GM12875 (cell line): ENCODE results near the gene SIRPG.

Source experiments
- H3K4me3 ChIP-seq: one replicate; pipeline ENCODE4 v1.5.1; 2011; ENCODE audit warnings: low read depth, low read length, control low read depth
- TF ChIP-seq, protein P1 (sequence below): IDR thresholded peaks from 2 replicates; pipeline ENCODE4 v1.5.1; 2011; ENCODE audit warnings: low read depth, mild to moderate bottlenecking, control low read depth, inconsistent platforms, low read length, moderate library complexity, borderline replicate concordance; ENCODE audit not compliant: insufficient read depth

SIRPG gene

GRCh38 chr20:1588533-1589460 is 68.8 kb downstream of the SIRPG start:
- no peak overlapping the region for H3K4me3 ChIP-seq
- TF ChIP-seq, protein P1, sequence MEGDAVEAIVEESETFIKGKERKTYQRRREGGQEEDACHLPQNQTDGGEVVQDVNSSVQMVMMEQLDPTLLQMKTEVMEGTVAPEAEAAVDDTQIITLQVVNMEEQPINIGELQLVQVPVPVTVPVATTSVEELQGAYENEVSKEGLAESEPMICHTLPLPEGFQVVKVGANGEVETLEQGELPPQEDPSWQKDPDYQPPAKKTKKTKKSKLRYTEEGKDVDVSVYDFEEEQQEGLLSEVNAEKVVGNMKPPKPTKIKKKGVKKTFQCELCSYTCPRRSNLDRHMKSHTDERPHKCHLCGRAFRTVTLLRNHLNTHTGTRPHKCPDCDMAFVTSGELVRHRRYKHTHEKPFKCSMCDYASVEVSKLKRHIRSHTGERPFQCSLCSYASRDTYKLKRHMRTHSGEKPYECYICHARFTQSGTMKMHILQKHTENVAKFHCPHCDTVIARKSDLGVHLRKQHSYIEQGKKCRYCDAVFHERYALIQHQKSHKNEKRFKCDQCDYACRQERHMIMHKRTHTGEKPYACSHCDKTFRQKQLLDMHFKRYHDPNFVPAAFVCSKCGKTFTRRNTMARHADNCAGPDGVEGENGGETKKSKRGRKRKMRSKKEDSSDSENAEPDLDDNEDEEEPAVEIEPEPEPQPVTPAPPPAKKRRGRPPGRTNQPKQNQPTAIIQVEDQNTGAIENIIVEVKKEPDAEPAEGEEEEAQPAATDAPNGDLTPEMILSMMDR: no peak

DNA sequence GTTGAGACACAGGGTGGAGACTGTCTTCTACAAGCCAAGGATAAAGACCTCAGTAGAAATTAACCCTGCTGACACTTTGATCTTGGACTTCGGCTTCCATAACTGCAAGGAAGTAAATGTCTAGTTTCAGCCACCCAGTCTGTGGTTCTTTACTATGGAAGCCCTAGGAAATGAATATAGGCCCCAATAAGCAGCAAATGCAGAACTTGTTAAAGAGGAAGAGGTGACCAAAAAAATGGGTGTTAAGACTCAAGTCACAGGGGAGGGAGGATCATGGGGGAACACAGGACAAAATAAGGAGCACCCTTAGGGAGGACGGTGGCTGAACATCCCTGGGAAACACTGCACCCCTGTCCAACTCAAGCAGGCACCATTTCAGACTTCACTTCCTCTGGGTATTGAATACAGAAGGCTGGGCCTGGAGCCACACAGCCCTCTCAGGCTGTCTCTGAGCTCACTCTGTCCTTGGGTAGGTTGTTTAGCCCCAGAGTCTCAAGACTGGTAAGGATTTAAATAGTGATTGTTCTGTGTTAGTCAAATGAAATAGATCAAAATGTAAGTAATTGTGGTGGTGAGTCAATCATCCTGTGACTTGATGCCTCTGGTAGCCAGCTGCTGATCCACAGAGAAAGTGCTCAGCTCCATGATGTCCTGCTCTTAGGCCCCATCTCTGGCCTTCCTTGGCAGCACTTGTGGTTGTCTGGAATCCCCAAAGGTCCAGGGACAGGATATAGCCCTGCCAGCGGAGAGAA is 69.6 kb downstream of the SIRPG start:
- H3K4me3 ChIP-seq: no peak overlapping the region
- TF ChIP-seq, protein P1: no peak

GRCh38 chr20:1579488-1579887 is 78.1 kb downstream of the SIRPG start:
- H3K4me3 ChIP-seq: no peak overlapping the region
- TF ChIP-seq, protein P1: no peak
